Stimulated activated CD4-positive, alpha-beta T cell treated with anti-CD3 and anti-CD28 coated beads, Interleukin-12 subunit alpha, Interleukin-12 subunit beta, amount 100 ng/mL, for 24 hours (primary cell): ENCODE data around the gene CCDC183.
"Not testable (repeated sequence)": the region's sequence is repeated elsewhere in the genome, so short reads cannot be mapped to it uniquely, and the experiment has no call there.

Experiments used
- DNase-seq, 2 experiments: peaks; one replicate each; pipeline ENCODE4 v3.0.0-alpha.2; 2020; ENCODE audit warnings: low read depth in 2 of 2

CCDC183 gene

DNA sequence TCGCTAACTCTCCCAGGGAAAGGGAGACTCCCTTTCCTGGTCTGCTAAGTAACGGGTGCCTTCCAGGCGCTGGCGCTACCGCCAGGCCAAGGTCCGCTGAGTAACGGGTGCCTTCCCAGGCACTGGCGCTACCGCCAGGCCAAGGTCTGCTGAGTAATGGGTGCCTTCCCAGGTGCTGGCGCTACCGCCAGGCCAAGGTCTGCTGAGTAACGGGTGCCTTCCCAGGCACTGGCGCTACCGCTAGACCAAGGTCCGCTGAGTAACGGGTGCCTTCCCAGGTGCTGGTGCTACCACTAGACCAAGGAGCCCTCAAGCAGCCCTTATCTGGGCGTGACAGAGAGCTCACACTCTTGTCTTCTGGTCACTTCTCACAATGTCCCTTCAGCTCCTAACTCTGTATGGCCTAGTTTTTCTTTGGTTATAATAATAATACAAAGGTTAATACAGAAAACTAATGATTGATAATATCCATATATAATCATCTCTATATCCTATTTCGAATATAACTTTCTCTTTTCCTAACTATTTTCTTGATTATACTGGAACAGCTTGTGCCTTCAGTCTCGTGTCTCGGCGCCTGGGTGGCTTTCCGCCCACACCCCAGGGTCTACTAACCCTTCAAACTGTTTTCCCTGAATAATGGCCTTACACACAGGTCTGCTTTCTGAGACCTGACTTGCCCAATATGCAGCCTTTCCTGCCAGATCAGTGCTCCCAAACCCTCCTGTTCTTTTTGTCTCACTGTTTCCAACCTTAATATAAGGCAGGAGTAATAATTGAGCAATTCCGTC is 10.4 kb upstream of the CCDC183 start:
- not testable (repeated sequence) for DNase-seq

- no peak for DNase-seq
Observed at GRCh38 chr9:136786451-136786850, 9.7 kb upstream of the CCDC183 start.

GRCh38 chr9:136786983-136787382 is 9.2 kb upstream of the CCDC183 start:
- not testable (repeated sequence) for DNase-seq

GRCh38 chr9:136787690-136788400 is 8.3 kb upstream of the CCDC183 start:
- DNase-seq = peak; percentile 43 to 62

GRCh38 chr9:136788644-136789522 is 7.3 kb upstream of the CCDC183 start:
- DNase-seq = not testable (repeated sequence)

DNA sequence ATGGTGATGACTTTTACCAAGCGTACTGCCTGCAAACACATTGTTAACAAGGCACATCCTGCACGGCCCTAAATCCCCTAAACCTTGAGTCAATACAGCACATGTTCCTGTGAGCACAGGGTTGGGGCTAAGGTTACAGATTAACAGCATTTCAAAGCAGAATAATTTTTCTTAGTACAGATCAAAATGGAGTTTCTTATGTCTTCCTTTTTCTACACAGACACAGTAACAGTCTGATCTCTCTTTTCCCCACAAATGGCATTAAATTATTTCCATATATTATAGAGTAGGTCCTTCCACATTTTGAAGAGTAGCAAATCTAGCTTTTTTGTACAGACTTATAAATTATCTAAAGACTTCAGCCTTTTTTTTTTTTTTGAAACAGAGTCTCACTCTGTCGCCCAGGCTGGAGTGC is 6.6 kb upstream of the CCDC183 start:
- no peak for DNase-seq

- peak; percentile 99 to 100 for DNase-seq
Observed at GRCh38 chr9:136790640-136791515, 5.3 kb upstream of the CCDC183 start, which contains the start of gene TMEM141. Gene TMEM141 (plus strand): TSS chr9:136791344. CDS start chr9:136791371, 27 bp downstream.

DNA sequence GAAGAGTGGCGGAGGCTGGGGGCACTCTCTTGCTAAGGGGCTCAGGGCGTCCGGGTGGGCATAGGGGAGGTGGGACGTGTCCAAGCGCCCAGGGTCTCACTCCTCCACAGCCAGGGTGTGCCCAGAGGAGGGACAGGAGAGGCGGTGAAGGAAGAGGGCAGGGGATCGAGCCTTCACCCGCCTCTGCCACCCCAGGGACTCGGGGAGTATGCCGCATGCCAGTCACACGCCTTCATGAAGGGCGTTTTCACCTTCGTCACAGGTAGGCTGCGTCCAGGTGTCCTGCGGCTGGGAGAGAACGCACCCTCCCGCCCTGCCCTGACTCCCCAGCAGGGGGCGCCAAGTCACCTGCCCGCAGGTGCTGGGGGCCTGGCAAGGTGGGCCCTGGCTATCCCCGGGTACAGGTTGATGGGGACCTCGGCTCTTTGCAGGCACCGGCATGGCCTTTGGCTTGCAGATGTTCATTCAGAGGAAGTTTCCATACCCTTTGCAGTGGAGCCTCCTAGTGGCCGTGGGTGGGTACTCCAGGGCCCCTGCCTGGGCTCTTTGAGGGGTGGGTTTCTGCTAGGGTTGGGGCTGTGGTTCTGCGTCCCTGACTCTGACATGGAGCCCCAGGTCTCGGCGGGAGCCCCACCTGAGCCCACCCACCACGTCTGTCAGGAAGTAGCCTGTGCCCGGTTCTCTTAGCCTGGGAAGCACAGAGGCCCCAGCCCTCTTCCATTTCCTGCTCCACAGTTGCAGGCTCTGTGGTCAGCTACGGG is 4.4 kb upstream of the CCDC183 start:
- peak; percentile 43 to 60 for DNase-seq

- no peak for DNase-seq
Observed at GRCh38 chr9:136792321-136793085, 3.6 kb upstream of the CCDC183 start.

GRCh38 chr9:136793086-136793946 is 2.8 kb upstream of the CCDC183 start:
- no peak for DNase-seq

DNA sequence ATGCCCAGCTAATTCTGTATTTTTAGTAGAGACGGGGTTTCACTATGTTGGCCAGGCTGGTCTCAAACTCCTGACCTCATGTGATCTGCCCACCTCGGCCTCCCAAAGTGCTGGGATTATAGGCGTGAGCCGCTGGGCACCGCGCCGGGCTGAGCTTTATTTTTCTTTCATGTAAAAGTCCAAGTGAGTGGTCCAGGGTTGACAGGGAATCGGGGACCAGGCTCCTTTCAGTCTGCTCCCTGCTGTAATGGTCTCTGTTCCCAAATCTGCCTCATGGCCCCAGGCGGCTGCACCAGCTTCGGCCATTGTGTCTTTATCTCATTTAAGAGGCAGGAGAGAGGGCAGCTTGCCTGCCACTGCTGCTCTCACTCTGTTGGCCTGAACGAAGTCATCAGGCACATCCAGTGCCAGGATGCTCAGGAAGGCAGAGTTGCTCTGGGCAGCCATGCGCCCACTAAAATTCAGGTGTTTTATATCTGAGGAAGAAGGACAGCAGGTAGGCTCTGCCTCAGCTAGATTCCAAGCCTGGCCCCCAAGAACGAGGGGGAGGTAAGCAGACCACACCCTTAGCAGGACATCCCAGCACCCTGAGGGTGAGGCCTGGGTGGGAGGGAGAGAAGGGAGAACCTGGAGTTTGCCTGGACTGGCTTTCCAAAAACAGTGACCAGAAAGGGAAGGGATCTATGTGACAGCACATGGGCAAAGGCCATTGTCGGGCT is 1.7 kb upstream of the CCDC183 start:
- DNase-seq = no peak

- DNase-seq = no peak
Observed at GRCh38 chr9:136795000-136795348, 1.2 kb upstream of the CCDC183 start.

- DNase-seq = not testable (repeated sequence)
Observed at GRCh38 chr9:136796775-136797347, 723 bp downstream of the CCDC183 start.

- no peak for DNase-seq
Observed at GRCh38 chr9:136798708-136799078, 2.6 kb downstream of the CCDC183 start.

DNA sequence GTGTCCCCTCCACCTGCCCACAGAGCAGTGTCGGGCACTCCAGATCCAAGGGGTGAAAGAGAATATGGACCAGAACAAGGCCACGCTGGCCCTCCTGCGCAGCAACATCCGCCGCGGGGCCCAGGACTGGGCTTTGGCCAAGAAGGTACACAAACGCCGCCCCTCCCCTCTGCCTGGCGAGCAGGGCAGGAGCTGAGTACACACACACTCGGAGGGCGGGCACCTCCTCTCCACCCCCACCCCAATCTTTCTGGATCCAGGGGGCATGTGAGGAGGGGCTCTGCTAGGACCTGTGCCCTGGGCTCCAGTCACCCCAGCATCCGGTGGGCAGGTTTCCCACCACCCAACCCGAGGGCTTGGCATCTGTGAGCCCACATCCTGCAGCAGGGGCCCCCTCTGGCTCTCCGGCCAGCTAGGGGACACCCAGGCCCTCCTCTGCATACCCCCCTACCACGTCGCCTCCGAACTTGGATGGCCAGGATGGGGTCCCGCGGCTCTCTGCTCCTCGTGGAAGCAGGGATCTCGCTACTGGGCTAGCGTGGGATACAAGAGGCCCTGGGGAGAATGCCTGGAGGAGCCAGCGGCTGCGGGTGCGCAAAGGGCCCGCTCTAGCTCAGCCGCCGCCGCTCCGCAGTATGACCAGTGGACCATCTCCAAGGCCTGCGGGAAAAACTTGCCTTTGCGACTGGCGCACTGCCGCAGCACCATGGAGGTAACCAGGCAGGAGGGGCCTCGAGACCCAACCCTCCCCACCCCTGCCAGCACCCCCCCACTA is 3.1 kb downstream of the CCDC183 start:
- DNase-seq = no peak

- peak; percentile 64 to 81 for DNase-seq
Observed at GRCh38 chr9:136799854-136800657, 3.9 kb downstream of the CCDC183 start.
